Body of pancreas (tissue), 4 donors: ENCODE results near the gene GABRR3.

Source experiments
- POLR2A ChIP-seq, 3 donors: fragments of 450-650 bp; IDR thresholded peaks; one replicate each; pipeline ENCODE4 v1.6.1; 2016; ENCODE audit warnings: antibody characterized with exemption in 3 of 3, mild to moderate bottlenecking in 2 of 3
- TF ChIP-seq, protein P1 (sequence below), 7 experiments: fragments of 450-650 bp in 4 of 7; fragments of 200-600 bp in 3 of 7; sonication (generic) in 3 of 7; IDR thresholded peaks; one replicate each; pipeline ENCODE4 v1.5.1; 2016 to 2019; ENCODE audit warnings: antibody characterized with exemption in 7 of 7

DNA sequence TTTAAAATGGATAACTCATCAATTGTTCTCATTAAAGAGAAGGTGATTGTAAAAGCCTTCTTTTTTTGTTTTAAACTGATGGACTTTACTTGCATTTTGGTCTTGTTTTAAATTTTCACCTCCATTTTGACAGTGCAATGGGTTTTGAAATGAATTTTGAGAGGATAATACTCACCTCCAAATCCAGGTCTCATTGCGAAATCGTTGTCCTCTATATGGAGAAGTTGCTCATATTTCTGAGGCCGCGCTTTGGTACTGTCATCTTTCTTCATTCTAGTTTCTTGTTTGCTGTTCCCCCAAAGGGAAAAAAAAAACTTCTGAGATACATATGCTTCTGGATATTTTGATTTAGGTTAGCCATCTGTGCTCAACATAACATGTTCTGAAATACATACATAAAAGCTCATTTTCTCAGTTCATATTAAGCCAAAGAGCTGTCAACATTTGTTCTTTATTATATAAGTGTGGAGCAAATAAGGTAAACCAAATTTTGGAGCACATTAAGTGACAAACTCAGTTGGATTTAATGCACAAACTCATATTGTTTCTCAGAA is 9.6 kb downstream of the GABRR3 start:
- TF ChIP-seq, protein P1, sequence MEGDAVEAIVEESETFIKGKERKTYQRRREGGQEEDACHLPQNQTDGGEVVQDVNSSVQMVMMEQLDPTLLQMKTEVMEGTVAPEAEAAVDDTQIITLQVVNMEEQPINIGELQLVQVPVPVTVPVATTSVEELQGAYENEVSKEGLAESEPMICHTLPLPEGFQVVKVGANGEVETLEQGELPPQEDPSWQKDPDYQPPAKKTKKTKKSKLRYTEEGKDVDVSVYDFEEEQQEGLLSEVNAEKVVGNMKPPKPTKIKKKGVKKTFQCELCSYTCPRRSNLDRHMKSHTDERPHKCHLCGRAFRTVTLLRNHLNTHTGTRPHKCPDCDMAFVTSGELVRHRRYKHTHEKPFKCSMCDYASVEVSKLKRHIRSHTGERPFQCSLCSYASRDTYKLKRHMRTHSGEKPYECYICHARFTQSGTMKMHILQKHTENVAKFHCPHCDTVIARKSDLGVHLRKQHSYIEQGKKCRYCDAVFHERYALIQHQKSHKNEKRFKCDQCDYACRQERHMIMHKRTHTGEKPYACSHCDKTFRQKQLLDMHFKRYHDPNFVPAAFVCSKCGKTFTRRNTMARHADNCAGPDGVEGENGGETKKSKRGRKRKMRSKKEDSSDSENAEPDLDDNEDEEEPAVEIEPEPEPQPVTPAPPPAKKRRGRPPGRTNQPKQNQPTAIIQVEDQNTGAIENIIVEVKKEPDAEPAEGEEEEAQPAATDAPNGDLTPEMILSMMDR (IDR thresholded peaks at IDR 0.05), result no peak
- TF ChIP-seq POLR2A (IDR thresholded peaks at IDR 0.05), result no peak
